DND-41 (cell line): Measurements from ENCODE around the gene PPP4R2.

ENCODE experiments used
- EZH2 ChIP-seq: IDR thresholded peaks from 3 replicates; pipeline ENCODE4 v1.6.1; 2012; ENCODE audit warnings: borderline replicate concordance, low read depth, mild to moderate bottlenecking, moderate library complexity, low read length, inconsistent platforms; ENCODE audit not compliant: severe bottlenecking
- TF ChIP-seq, protein P1 (sequence below): IDR thresholded peaks from 2 replicates; pipeline ENCODE4 v1.5.1; 2012; ENCODE audit warnings: borderline replicate concordance, low read length, moderate library complexity, mild to moderate bottlenecking; ENCODE audit not compliant: poor library complexity, severe bottlenecking; ENCODE audit errors: extremely low read depth

DNA sequence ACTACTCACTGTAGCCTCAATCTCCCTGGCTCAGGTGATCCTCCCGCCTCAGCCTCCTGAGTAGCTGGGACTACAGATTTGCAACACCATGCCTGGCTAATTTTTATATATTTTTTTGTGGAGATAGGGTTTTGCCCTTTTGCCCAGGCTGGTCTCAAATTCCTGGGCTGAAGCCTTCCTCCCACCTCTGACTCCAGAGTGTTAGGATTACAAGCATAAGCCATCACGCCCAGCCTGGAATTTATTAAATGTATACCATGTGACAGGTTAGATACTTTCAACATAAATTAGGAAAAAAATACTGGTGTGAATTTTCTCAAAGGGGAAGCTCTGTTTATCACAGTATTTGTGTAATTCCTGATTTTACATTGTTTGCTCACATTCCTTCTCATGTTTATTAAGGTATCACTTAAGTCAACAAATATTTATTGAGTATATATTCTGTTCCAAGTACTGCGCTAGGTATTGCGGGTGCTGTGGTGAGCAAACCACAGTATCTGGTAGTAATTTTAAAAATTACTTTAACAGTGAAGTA lies 24.8 kb downstream of the PPP4R2 start:
- TF ChIP-seq, protein P1, sequence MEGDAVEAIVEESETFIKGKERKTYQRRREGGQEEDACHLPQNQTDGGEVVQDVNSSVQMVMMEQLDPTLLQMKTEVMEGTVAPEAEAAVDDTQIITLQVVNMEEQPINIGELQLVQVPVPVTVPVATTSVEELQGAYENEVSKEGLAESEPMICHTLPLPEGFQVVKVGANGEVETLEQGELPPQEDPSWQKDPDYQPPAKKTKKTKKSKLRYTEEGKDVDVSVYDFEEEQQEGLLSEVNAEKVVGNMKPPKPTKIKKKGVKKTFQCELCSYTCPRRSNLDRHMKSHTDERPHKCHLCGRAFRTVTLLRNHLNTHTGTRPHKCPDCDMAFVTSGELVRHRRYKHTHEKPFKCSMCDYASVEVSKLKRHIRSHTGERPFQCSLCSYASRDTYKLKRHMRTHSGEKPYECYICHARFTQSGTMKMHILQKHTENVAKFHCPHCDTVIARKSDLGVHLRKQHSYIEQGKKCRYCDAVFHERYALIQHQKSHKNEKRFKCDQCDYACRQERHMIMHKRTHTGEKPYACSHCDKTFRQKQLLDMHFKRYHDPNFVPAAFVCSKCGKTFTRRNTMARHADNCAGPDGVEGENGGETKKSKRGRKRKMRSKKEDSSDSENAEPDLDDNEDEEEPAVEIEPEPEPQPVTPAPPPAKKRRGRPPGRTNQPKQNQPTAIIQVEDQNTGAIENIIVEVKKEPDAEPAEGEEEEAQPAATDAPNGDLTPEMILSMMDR, result no peak
- TF ChIP-seq EZH2, result no peak
